WTC11 (cell line): ENCODE measurements around the gene ATPAF2.

Experiments used
- AFF4 ChIP-seq: sonication (generic); formaldehyde crosslinking; IDR thresholded peaks from 2 replicates; pipeline ENCODE4 v1.8.1; 2023; ENCODE audit warnings: mild to moderate bottlenecking, missing genetic modification reagents, borderline replicate concordance
- CTCF ChIP-seq: fragments of 200-600 bp; IDR thresholded peaks from 2 replicates; pipeline ENCODE4 v1.8.0; 2022; ENCODE audit warnings: antibody characterized with exemption
- ELF4 ChIP-seq: sonication (generic); formaldehyde crosslinking; IDR thresholded peaks from 2 replicates; pipeline ENCODE4 v1.8.1; 2022; ENCODE audit warnings: low read depth, mild to moderate bottlenecking, moderate library complexity, missing genetic modification reagents
- EMX1 ChIP-seq: fragments of 250-450 bp; sonication (Bioruptor Pico); IDR thresholded peaks from 2 replicates; pipeline ENCODE4 v1.8.0; 2021; ENCODE audit warnings: mild to moderate bottlenecking
- NFATC4 ChIP-seq: fragments of 250-450 bp; sonication (Bioruptor Pico); IDR thresholded peaks from 2 replicates; pipeline ENCODE4 v1.9.0; 2021; ENCODE audit warnings: mild to moderate bottlenecking
- NR3C1 ChIP-seq: sonication (generic); formaldehyde crosslinking; conservative IDR thresholded peaks from 2 replicates; pipeline ENCODE4 v1.8.1; 2023; ENCODE audit warnings: low read depth, mild to moderate bottlenecking, missing genetic modification reagents
- PREB ChIP-seq: sonication (generic); formaldehyde crosslinking; IDR thresholded peaks from 2 replicates; pipeline ENCODE4 v1.8.1; 2022; ENCODE audit warnings: mild to moderate bottlenecking, missing genetic modification reagents, moderate library complexity, borderline replicate concordance
- SP1 ChIP-seq: sonication (generic); formaldehyde crosslinking; conservative IDR thresholded peaks from 2 replicates; pipeline ENCODE4 v1.8.1; 2022; ENCODE audit warnings: missing genetic modification reagents
- TCF7 ChIP-seq: sonication (generic); formaldehyde crosslinking; IDR thresholded peaks from 2 replicates; pipeline ENCODE4 v1.8.0; 2022; ENCODE audit warnings: mild to moderate bottlenecking, low read depth, missing genetic modification reagents, moderate library complexity
- TEAD1 ChIP-seq: sonication (generic); formaldehyde crosslinking; IDR thresholded peaks from 2 replicates; pipeline ENCODE4 v1.8.0; 2022; ENCODE audit warnings: mild to moderate bottlenecking, missing genetic modification reagents
- TEAD4 ChIP-seq: sonication (generic); formaldehyde crosslinking; IDR thresholded peaks from 2 replicates; pipeline ENCODE4 v1.8.0; 2022; ENCODE audit warnings: mild to moderate bottlenecking, missing genetic modification reagents
- ZNF121 ChIP-seq: sonication (generic); formaldehyde crosslinking; IDR thresholded peaks from 2 replicates; pipeline ENCODE4 v1.8.0; 2023; ENCODE audit warnings: missing genetic modification reagents

- TF ChIP-seq PREB (CRISPR knock-in tag) (no peak), ELF4 (CRISPR knock-in tag) (no peak), CTCF (no peak), NR3C1 (CRISPR knock-in tag) (no peak), ZNF121 (CRISPR knock-in tag) (no peak), TCF7 (no peak), NFATC4 (CRISPR knock-in tag) (no peak), EMX1 (CRISPR knock-in tag) (no peak), TEAD4 (CRISPR knock-in tag) (no peak), AFF4 (CRISPR knock-in tag) (no peak), SP1 (CRISPR knock-in tag) (no peak), TEAD1 (CRISPR knock-in tag) (no peak)
Measured at GRCh38 chr17:18076936-18077335, 38.0 kb upstream of the ATPAF2 start.
